Measurements from ENCODE around the gene INSYN1. TPM values are rescaled to one million over a fixed set of nuclear protein-coding genes. Genes with fewer than 3 reads are reported as not detected.

The INSYN1 gene
- total RNA-seq, 4 donors from 2014 or later, result 2.7 to 11.6 (median 7.7) TPM

- H3K4me3 ChIP-seq, result no peak overlapping the region
- in situ Hi-C loops (cut with MboI; ENCODE audit: low sequenced_read_pairs in 4 of 4) (no loop called here), intact Hi-C loops (cut with DNase I; ENCODE audit: low total_unique reads) (no loop called here)
- ATAC-seq, result no peak
- peaks cover 5 to 12% of the 10 kb centered on the region in 2 donors for H3K4me1 ChIP-seq
- H3K9me3 ChIP-seq, result no peaks in the 10 kb centered on the region
- H3K27ac ChIP-seq, result no peak overlapping the region
- TF ChIP-seq CTCF (IDR thresholded peaks at IDR 0.05 in 4 of 5, conservative IDR thresholded peaks at IDR 0.05 in 1 of 5) (no peak), POLR2A (IDR thresholded peaks at IDR 0.05) (no peak)
- H3K27me3 ChIP-seq, result peaks cover 9 to 22% (median 12%) of the 10 kb centered on the region in 3 donors
- H3K36me3 ChIP-seq, result no peaks in the 10 kb centered on the region
- no peak for DNase-seq
Observed at GRCh38 chr15:73750951-73751350, 2.2 kb downstream of the INSYN1 start.

GRCh38 chr15:73750438-73750837 lies 2.7 kb downstream of the INSYN1 start:
- DNase-seq (no peak), ATAC-seq (no peak)
- intact Hi-C loops (cut with DNase I; ENCODE audit: low total_unique reads) (no loop called here), in situ Hi-C loops (cut with MboI; ENCODE audit: low sequenced_read_pairs in 4 of 4) (no loop called here)
- Histone ChIP-seq H3K4me1 (peaks cover 5 to 12% of the 10 kb centered on the region in 2 donors), H3K27ac (no peak overlapping the region), H3K9me3 (no peaks in the 10 kb centered on the region), H3K36me3 (no peaks in the 10 kb centered on the region), H3K27me3 (peaks cover 9 to 22% (median 12%) of the 10 kb centered on the region in 3 donors), H3K4me3 (no peak overlapping the region)
- no peak for TF ChIP-seq CTCF (IDR thresholded peaks at IDR 0.05 in 4 of 5, conservative IDR thresholded peaks at IDR 0.05 in 1 of 5)
- TF ChIP-seq POLR2A (IDR thresholded peaks at IDR 0.05), result no peak

GRCh38 chr15:73749971-73750370 lies 3.2 kb downstream of the INSYN1 start:
- H3K9me3 ChIP-seq, result no peaks in the 10 kb centered on the region
- H3K4me3 ChIP-seq, result no peak overlapping the region
- in situ Hi-C loops (cut with MboI; ENCODE audit: low sequenced_read_pairs in 4 of 4), result no loop called here
- DNase-seq, result no peak
- no peak for ATAC-seq
- peaks cover 9 to 22% (median 12%) of the 10 kb centered on the region in 3 donors for H3K27me3 ChIP-seq
- intact Hi-C loops (cut with DNase I; ENCODE audit: low total_unique reads), result no loop called here
- no peaks in the 10 kb centered on the region for H3K36me3 ChIP-seq
- H3K27ac ChIP-seq, result no peak overlapping the region
- TF ChIP-seq POLR2A (IDR thresholded peaks at IDR 0.05), result no peak
- no peak for TF ChIP-seq CTCF (IDR thresholded peaks at IDR 0.05 in 4 of 5, conservative IDR thresholded peaks at IDR 0.05 in 1 of 5)
- H3K4me1 ChIP-seq, result peaks cover 5 to 12% of the 10 kb centered on the region in 2 donors

DNA sequence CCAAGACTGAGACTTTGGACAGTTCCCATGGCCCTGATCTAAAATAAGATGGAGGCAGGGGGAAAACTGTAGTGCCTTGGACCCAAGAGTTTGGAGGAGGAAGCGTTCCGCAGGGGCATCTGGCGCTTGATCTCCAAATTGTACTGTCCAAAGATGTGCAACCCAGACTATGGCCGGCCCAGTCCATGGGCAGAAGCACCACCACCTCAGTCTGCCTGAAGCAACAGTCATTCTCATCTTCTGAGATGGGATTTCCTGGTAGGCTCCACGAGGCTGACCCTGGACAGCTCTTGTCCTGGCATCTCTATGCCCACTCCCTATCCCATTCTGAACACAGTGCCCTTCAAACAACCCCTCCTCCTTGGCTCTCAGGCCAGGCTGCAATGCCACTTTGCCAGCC lies 3.6 kb downstream of the INSYN1 start:
- no peak for DNase-seq
- Histone ChIP-seq H3K27ac (no peak overlapping the region), H3K9me3 (no peaks in the 10 kb centered on the region), H3K36me3 (no peaks in the 10 kb centered on the region), H3K4me1 (peaks cover 5 to 12% of the 10 kb centered on the region in 2 donors), H3K4me3 (no peak overlapping the region), H3K27me3 (peaks cover 9 to 22% (median 12%) of the 10 kb centered on the region in 3 donors)
- no peak for ATAC-seq
- in situ Hi-C loops (cut with MboI; ENCODE audit: low sequenced_read_pairs in 4 of 4), result no loop called here
- intact Hi-C loops (cut with DNase I; ENCODE audit: low total_unique reads), result no loop called here
- TF ChIP-seq POLR2A (IDR thresholded peaks at IDR 0.05), result no peak

- in situ Hi-C loops (cut with MboI; ENCODE audit: low sequenced_read_pairs in 4 of 4) (no loop called here), intact Hi-C loops (cut with DNase I; ENCODE audit: low total_unique reads) (no loop called here)
- TF ChIP-seq POLR2A (IDR thresholded peaks at IDR 0.05) (no peak), CTCF (IDR thresholded peaks at IDR 0.05 in 4 of 5, conservative IDR thresholded peaks at IDR 0.05 in 1 of 5) (no peak)
- ATAC-seq (no peak), DNase-seq (no peak)
- Histone ChIP-seq H3K36me3 (no peaks in the 10 kb centered on the region), H3K9me3 (no peaks in the 10 kb centered on the region), H3K27ac (no peak overlapping the region), H3K27me3 (peaks cover 12 to 18% (median 15%) of the 10 kb centered on the region in 3 donors), H3K4me3 (no peak overlapping the region), H3K4me1 (peaks cover 5 to 12% of the 10 kb centered on the region in 2 donors)
Observed at GRCh38 chr15:73748730-73749129, 4.4 kb downstream of the INSYN1 start.
